K562 treated with DMSO at 1 percent for 48 hours (cell line): ENCODE results near the gene TUSC1. TPM values are rescaled to one million over a fixed set of nuclear protein-coding genes. Genes with fewer than 3 reads are reported as not detected.

Source experiments
- total RNA-seq: library from RNA; unstranded; fragments of 300-600 nt; gene quantifications from 2 replicates; pipeline ENCODE4 v1.2.3, GENCODE V29; 2022; ENCODE audit warnings: low replicate concordance; ENCODE audit errors: extremely low read depth

Gene TUSC1
- total RNA-seq = not detected in 2 replicates

DNA sequence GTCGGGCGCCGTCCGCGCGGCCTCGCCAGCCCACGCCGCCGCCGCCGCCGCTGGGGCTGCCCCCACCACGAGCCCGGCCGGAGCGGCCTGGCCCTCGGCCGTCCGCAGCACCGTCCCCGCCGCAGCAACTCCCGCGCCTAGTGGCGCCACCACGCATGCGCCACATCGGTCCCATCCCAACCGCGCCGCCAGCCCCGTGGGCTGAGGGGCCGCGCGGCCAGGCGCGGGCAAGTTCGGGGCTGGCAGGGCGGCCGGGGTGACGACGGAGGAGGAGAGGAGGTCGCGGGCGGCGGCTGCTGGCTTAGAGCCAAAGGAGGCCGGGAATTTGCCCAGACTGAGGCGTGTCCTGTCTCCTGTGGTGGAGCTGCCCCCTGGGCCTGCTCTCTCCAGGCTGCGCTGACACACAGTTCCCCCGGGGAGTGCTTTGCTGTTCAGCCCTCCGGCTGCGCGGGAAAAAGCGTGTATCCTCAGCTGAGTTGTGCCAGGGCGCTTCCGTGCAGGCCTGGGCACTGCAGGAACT, at the start of gene TUSC1:
TUSC1 (minus strand) TSS at position 298 of the 520 bp plus-strand sequence; CDS start at position 166, 132 bp downstream.

